ENCODE measurements around the gene BASP1. TPM values are rescaled to one million over a fixed set of nuclear protein-coding genes. Genes with fewer than 3 reads are reported as not detected.

The BASP1 gene
- total RNA-seq, 2 donors from 2014 or later, result 60.3 to 63.0 TPM

- no peaks in the 10 kb centered on the region for H3K36me3 ChIP-seq (ENCODE audit: control insufficient read depth, insufficient read depth, low read length)
- no peaks in the 10 kb centered on the region for H3K4me1 ChIP-seq (ENCODE audit: control insufficient read depth, insufficient read depth, low read length)
- H3K4me3 ChIP-seq (ENCODE audit: low read length), result no peak overlapping the region
- H3K27ac Mint-ChIP-seq, result no peak overlapping the region
- H3K27ac ChIP-seq (ENCODE audit: low read depth, low read length), result no peak overlapping the region
- 93 to 96% methylated on average over 11 to 12 of the region's 12 CpGs for WGBS, 2 experiments (ENCODE audit: insufficient coverage in 1 of 2, insufficient read length in 1 of 2)
- H3K27me3 ChIP-seq (ENCODE audit: control insufficient read depth, insufficient read depth, low read length, poor library complexity, severe bottlenecking), result no peaks in the 10 kb centered on the region
- no peak for DNase-seq
- TF ChIP-seq CTCF (conservative IDR thresholded peaks at IDR 0.05), result no peak
- H3K4me1 Mint-ChIP-seq, result peaks cover 8% of the 10 kb centered on the region
- H3K9me3 Mint-ChIP-seq, result peaks cover 17% of the 10 kb centered on the region
- H3K9ac ChIP-seq (ENCODE audit: extremely low read depth, low read length, poor library complexity, severe bottlenecking), result no peak overlapping the region
- peaks cover 11% of the 10 kb centered on the region for H3K27me3 Mint-ChIP-seq (ENCODE audit: insufficient read depth)
- no peak overlapping the region for H3K4me3 Mint-ChIP-seq
- H3K36me3 Mint-ChIP-seq (ENCODE audit: low read depth), result no peaks in the 10 kb centered on the region
- peaks cover 11% of the 10 kb centered on the region for H3K9me3 ChIP-seq (ENCODE audit: control insufficient read depth, low read length)
Observed at GRCh38 chr5:17292434-17293015, 75.1 kb downstream of the BASP1 start.

GRCh38 chr5:17294639-17295311 lies 77.3 kb downstream of the BASP1 start:
- Histone ChIP-seq H3K9me3 (ENCODE audit: control insufficient read depth, low read length) (no peaks in the 10 kb centered on the region), H3K36me3 (ENCODE audit: control insufficient read depth, insufficient read depth, low read length) (no peaks in the 10 kb centered on the region), H3K4me3 (ENCODE audit: low read length) (no peak overlapping the region), H3K27me3 (ENCODE audit: control insufficient read depth, insufficient read depth, low read length, poor library complexity, severe bottlenecking) (no peaks in the 10 kb centered on the region), H3K27ac (ENCODE audit: low read depth, low read length) (no peak overlapping the region), H3K9ac (ENCODE audit: extremely low read depth, low read length, poor library complexity, severe bottlenecking) (no peak overlapping the region), H3K4me1 (ENCODE audit: control insufficient read depth, insufficient read depth, low read length) (no peaks in the 10 kb centered on the region)
- Mint-ChIP-seq H3K27me3 (ENCODE audit: insufficient read depth) (peaks cover 6% of the 10 kb centered on the region), H3K27ac (no peak overlapping the region), H3K36me3 (ENCODE audit: low read depth) (no peaks in the 10 kb centered on the region), H3K4me1 (peaks cover 4% of the 10 kb centered on the region), H3K9me3 (no peaks in the 10 kb centered on the region), H3K4me3 (no peak overlapping the region)
- WGBS, 2 experiments (ENCODE audit: insufficient coverage in 1 of 2, insufficient read length in 1 of 2), result 89 to 100% methylated on average over 5 to 8 of the region's 8 CpGs
- TF ChIP-seq CTCF (conservative IDR thresholded peaks at IDR 0.05), result no peak
- no peak for DNase-seq

- Histone ChIP-seq H3K27ac (ENCODE audit: low read depth, low read length) (no peak overlapping the region), H3K27me3 (ENCODE audit: control insufficient read depth, insufficient read depth, low read length, poor library complexity, severe bottlenecking) (no peaks in the 10 kb centered on the region), H3K4me3 (ENCODE audit: low read length) (no peak overlapping the region), H3K36me3 (ENCODE audit: control insufficient read depth, insufficient read depth, low read length) (no peaks in the 10 kb centered on the region), H3K9me3 (ENCODE audit: control insufficient read depth, low read length) (no peaks in the 10 kb centered on the region), H3K9ac (ENCODE audit: extremely low read depth, low read length, poor library complexity, severe bottlenecking) (no peak overlapping the region), H3K4me1 (ENCODE audit: control insufficient read depth, insufficient read depth, low read length) (no peaks in the 10 kb centered on the region)
- Mint-ChIP-seq H3K27me3 (ENCODE audit: insufficient read depth) (peaks cover 3% of the 10 kb centered on the region), H3K36me3 (ENCODE audit: low read depth) (no peaks in the 10 kb centered on the region), H3K27ac (no peak overlapping the region), H3K9me3 (no peaks in the 10 kb centered on the region), H3K4me1 (no peaks in the 10 kb centered on the region), H3K4me3 (no peak overlapping the region)
- WGBS, 2 experiments (ENCODE audit: insufficient coverage in 1 of 2, insufficient read length in 1 of 2), result 96% methylated on average over 2 of the region's 3 CpGs; no CpG with 5 or more reads in 1 of the 2 experiments
- DNase-seq, result no peak
- no peak for TF ChIP-seq CTCF (conservative IDR thresholded peaks at IDR 0.05)
Observed at GRCh38 chr5:17295671-17296070, 78.2 kb downstream of the BASP1 start.
